T1000 (cell line): Measurements from ENCODE around the gene YY1.

Experiments used
- DNase-seq: peaks from one replicate; lab custom pipeline; 2025; ENCODE audit warnings: mixed read lengths; lab: John Stamatoyannopoulos, UW

YY1 gene

DNA sequence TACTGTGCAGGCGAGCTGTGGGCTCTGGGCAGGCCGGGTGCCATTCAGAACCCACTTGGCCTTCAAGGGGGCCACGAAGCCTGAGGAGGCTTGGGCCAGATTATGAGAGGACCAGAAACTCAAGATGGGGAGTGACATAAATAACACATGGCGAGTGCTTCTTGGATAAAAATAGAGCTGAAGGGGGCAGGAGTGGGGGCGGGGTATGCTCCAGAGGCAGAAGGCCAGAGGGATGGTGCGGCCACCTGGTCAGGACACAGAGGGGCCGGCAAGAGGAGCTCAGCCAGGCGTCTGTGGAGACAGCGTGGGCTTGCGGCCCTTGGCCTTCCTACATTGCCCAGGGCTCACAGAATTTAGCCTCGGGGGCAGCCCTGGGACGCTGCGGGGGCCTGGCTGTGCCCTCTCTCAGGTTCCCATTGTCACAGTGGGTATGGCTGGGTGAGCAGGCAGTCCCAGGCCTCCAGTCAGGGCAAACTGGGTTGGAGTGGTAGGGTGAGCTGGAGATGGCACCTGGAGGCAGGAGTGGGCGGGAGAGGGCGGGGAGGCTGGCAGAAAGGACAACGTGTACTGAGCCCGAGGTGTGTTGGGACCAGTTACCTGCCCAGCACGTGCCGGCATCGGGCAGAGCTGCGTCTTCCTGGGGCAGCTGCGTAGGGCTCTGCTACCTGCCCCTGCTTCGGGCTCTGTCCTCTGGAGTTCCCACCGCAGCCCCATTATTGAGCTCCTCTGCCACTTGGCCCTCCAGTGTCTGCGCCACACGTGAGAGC is 74.7 kb downstream of the YY1 start:
- DNase-seq = no peak

DNA sequence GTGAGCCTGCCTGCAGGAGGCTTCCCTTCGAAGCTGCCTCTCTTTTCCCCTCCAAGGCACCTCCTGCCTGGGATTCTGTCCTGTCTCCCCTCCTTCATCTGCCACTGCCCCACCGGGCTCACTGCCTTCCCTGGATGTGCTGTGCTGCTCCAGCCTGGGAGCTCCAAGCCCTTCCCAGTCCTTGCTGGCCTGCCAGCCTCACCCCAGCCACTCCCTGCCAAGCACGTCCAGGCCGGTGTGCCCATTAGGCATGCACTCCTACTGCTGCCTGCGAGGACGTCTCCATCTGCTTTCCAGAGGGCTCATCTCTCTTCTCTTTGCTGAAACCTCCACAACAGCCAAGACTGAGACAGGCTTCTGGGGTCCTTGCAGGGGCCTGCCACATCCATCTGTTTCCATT is 75.8 kb downstream of the YY1 start:
- no peak for DNase-seq

DNA sequence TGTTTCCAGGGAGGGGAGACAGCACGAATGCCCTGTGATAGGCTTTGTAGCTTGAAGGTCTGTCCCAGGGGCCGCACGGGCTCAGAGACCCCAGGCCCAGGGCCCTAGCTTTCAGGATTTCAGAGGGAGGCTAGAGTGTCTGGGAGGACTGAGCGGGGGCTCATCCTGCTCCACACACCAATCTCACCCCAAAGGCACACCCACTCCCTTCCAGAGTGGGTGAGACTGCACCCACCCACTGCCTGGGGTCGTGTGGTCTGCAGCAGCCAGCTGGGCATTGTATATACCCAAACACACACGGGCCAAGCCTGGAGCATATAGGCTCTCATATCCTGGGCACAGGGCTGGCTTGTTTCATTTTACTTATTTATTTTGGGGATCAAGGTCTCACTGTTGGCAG is 78.4 kb downstream of the YY1 start:
- DNase-seq = no peak

DNA sequence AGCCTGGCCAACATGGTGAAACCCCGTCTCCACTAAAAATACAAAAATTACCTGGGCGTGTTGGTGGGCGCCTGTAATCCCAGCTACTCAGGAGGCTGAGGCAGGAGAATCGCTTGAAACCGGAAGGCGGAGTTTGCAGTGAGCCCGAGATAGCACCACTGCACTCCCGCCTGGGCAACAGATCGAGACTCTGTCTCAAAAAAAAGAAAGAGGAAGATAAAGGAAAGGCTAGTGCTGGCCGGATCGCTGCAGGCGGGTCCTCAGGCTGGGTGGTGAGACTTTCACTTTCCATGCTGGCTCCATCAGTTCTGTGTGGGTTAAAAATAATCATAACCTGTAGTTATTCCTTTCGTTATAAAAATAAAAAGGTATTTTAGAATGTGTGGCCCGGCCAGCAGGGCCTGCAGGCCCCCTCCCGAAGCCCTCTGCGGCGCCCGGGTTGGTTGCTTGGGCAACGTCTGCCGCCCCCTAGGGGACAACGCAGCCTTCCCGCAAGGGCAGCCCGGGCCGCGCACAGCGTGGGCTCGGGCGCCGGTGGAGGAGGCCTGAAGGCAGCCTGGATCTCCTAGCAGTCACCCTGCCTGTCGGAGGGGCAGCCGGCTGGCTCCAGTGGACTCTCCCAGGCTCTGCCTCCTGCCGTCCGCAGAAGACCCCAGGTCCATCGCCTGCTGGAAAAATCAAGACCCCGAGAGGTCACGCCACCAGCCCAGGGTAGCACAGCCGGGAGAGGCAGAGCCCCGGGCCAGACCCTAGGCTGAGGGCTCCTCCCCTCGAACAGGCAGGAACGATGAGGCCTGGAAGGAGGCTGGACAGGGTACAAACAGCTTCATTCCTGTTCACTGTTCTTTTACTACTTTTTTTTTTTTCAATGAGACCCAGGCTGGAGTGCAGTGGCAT is 79.2 kb downstream of the YY1 start:
- no peak for DNase-seq

DNA sequence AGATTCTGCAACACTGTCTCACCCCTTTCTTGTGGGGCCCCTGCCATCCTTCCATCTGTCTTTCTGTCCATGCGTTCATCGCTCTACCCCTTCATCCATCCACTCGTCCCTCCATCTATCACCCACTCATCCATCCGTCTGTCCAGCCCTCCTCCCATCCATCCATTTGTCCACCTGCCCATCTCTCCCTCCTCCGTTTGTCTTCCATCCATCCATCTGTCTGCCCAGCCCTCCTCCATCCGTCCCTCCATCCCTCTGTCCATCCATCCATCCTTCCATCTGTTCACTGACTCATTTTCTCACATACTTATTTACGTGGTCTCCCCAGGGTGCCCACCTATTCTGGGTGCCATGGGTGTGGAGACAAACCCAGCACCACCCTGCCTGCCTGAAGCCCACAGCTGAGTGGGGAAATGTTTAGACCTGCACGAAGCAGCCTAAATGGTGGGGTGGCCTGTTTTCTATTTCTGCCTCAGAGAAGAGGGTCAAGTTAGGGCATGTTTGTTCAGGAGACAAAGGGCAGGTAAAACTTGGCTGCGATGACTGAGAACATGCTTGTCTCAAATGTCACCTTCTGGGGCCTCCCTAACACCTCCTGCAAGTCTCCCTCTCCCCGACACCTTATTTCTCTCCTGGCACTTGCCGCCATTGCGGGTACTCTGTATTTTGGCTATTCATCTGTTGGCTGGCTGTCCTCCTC is 81.4 kb downstream of the YY1 start:
- no peak for DNase-seq

DNA sequence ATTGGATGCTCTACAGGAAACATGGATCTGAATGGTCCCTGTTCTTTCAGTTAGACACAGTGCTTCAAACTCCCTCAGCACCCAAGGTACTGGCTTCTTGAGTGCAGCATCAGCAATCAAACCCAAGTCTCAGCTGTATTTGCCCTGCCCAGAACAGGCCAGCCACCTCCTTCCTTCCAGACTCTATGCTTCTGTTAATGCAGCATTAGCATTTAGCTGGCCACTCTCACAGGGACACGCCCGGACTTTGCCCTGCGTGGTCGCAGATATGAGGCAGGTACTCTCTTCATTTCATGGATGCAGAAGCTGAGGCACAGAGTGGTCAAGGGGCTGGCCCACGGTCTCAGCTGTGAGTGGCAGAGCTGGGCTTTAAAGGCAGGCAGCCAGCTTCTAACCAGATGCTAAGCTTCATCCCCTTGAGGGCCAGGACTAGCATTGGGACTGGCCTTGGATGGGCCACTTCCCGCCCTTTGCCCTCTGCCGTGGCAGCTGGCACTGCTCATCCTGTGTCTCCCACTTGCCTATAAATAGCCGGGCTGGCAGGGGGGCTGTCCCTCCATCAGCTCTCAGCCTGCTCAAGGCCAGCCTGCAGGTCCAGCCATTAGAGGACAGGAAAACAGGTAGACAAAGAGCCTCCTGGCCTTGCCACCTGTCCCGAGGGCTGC is 82.7 kb downstream of the YY1 start:
- no peak for DNase-seq

DNA sequence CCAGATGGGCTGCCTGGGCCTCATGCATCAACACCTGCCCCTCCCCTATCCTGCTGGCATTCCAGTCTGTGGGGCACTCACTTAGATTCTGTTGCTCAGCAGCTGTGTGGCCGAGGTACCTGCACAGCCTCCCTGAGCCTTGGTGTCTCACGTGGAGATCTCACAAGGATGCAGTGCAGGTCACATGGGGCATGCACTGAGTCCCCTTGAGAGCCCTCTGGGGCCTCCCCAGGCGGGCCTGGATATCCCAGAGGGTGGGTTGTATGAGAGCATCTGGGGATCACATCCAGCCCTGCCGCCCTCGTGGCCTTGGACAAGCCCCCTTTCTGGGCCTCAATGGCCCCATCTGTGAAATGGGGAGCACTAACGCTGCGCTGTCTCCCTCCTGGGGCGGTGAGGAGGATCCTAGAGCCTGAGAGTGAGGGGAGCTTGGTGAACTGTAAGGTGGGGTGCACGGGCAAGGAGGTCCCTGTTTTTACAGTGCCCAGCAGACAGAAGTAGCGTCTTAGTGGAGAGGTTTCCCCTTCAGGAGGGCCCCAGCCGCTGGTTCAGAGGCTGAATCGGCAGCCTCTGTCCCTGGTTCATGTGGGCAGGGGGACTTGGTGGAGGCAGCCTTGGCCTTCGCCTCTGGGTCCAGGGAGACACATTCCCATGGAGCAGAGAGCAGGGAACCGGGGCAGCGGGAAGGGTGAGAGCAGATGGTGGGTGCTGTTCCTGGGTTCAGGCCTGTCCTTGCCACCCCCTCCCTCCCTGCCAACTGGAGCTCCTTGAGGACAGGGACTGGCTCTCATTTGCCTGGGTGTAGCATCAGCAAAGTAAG is 83.4 kb downstream of the YY1 start:
- DNase-seq = no peak

DNA sequence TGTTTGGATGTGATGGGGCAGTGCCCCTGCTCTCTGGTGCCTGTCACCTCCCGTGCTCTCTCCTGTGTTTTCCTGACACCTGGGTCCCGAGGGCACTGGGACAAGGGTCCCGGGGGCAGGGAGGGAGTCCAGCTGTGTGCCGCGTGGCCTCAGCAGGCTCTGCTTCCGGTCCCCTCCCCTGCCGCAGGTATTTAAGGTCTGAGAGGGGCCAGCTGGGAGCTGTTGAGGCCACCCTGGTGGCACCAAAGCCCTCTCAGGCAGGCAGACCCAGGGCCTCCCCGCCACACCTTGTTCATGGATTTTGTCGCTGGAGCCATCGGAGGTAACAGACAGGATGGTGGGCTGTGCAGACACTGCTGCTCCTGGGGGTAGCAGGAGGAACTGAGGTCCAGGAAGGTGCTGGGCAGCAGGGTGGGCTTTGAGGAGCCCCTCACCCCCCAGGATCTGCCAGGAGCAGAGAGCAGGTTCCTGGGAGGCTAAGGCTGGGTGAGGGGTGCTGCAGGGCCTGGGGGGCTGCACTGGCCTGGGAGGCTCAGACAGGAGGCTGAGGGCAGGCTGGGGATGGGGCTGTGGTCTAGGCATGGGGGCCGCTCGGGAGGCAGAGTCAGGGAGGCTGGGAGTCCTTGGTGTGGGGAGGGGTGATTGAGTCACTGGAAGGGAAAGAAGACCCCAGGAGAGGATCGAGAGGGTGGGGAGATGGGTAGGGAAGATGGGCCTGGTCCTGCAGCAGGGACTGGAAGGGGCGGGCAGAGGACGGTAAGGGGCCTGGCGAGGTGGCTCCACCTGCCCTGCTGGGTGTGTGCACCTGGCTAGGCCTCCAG is 84.4 kb downstream of the YY1 start, which contains the start of gene SLC25A47:
Gene SLC25A47 (plus strand): TSS at position 219 of the 821 bp plus-strand sequence. CDS start 76 bp downstream, at position 295.
- no peak for DNase-seq

DNA sequence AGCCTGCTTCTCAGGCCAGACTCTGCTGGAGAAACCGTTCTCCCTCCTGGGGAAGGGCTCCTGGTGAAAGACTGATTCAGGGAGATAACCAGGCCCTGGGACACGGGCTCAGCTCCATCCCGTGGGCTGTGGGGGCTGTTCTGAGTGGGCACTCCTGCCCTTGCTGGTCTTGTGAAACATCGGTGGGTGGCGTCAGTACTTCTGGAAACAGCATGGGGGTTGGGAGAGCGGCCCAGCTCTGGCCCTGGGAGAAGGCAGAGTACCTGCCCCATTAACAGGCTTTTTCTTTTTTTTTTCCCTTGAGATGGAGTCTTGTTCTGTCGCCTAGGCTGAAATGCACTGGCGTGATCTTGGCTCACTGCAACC is 85.0 kb downstream of the YY1 start:
- DNase-seq = no peak

DNA sequence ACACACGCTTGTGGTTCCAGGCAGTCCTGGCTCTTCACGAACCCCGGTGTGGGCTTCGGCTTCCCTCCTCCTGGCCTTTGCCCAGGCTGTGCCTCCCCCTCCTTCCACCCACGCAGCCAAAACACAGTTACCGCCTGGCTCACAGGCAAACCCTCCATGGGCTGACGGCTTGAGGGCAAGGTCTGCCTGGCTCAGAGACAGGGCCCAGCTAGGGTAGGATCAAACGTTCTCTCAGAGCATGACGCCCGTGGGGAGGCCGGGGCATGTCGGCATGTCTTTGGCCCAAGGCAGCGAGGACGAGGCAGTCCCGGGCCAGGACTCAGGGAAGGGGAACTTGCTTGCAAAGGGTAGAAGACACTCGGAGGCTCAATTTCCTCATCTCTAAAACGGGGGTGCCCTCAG is 86.3 kb downstream of the YY1 start:
- no peak for DNase-seq

DNA sequence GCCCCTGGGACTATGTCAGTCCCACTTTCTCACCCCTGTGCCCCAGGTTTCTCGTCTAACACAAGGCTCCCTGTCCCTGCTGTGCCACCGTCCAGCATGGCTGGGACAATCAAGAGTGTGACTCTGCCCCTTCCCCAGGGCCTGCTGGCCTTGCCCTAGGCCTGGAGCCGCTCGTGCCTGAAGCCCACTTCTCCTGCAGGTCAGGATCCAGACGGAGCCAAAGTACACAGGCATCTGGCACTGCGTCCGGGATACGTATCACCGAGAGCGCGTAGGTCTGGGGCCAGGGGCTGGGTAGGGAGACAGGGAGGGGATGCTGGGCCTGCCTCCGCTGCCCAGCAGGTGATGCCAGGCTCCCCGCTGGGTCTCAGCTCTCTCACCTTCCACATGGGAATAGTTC is 87.0 kb downstream of the YY1 start:
- no peak for DNase-seq

DNA sequence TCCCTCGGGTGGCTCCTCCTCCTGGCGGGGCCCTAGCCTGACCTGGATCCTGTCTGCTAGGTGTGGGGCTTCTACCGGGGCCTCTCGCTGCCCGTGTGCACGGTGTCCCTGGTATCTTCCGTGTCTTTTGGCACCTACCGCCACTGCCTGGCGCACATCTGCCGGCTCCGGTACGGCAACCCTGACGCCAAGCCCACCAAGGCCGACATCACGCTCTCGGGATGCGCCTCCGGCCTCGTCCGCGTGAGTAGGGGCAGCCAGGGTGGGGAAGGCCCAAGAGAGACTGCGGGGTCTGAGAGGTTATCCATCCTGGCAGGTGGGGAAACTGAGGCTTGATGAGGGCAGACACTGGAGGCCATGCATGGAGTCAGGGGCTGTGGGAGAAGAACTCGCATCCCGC is 88.2 kb downstream of the YY1 start:
- no peak for DNase-seq

DNA sequence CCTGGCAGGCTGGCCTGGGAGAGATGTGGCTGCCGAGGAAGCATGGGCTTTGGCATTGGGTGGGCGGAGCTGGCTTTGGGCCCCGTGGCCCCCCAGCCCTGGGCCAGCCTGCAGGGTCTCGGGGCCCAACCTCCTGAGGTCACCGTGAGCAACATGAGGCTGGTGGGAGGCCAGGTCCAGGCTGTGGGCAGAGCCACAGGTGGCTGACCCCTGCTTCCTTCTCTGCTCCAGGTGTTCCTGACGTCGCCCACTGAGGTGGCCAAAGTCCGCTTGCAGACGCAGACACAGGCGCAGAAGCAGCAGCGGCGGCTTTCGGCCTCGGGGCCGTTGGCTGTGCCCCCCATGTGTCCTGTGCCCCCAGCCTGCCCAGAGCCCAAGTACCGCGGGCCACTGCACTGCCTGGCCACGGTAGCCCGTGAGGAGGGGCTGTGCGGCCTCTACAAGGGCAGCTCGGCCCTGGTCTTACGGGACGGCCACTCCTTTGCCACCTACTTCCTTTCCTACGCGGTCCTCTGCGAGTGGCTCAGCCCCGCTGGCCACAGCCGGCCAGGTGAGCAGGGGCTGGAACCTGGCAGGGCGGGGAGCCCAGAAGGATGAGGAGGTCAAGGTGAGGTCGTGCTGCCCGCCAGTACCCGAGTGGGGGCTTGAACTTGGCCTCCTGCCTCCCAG is 89.7 kb downstream of the YY1 start:
- no peak for DNase-seq

DNA sequence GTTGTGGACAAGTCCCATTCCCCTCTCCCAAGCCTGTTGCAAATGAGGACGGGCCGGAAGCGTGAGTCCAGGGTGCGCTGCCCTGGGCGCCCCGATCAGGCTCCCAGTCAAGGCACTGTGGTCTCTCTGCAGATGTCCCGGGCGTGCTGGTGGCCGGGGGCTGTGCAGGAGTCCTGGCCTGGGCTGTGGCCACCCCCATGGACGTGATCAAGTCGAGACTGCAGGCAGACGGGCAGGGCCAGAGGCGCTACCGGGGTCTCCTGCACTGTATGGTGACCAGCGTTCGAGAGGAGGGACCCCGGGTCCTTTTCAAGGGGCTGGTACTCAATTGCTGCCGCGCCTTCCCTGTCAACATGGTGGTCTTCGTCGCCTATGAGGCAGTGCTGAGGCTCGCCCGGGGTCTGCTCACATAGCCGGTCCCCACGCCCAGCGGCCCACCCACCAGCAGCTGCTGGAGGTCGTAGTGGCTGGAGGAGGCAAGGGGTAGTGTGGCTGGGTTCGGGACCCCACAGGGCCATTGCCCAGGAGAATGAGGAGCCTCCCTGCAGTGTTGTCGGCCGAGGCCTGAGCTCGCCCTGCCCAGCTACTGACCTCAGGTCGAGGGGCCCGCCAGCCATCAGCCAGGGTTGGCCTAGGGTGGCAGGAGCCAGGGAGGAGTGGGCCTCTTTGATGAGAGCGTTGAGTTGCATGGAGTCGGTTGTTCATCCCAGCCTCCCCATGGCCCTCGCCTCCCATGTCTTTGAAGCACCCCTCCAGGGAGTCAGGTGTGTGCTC is 90.5 kb downstream of the YY1 start:
- DNase-seq = no peak

DNA sequence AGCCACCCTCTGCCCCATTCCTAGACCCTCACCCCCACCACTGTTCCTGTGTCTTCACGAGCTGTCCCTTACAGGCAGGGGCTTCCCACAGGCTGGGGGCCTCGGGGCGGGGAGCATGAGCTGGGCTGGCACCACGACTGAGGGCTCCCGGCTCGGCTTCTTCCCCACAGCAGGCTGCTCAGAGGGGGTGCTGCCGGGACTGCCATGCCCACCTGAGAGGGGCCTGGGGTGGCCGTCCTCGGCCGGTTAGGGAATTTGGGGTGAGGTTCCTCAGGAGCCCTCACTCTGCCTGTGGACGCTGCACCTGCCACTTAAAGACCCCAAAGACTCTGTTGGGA is 91.0 kb downstream of the YY1 start:
- DNase-seq = no peak

DNA sequence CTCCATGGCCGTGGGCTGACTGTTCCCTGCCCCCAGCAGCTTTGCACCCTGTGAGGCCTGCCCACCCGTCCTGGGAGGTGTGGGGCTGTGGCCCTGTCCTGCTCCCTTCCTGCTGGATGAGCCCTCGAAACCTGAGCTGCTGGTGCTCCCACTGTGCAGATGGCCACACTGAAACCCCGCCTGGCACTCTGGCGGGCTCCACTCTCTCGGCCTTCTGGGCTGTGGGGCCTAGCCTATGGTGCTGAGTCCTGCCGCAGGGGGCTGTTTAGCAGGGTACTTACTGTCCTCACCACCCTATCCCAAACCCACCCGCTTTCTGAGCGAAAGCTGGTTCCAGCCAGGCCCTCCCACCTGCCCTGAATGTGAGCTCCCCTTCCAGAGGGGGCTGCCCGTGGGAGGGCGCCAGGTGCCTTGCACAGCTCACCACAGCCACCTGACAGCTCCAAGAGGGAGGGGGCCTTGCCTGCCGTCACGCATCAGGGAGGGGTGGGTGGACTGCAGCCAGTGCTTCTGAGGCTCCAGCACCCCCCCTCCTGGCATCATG is 91.5 kb downstream of the YY1 start:
- no peak for DNase-seq

DNA sequence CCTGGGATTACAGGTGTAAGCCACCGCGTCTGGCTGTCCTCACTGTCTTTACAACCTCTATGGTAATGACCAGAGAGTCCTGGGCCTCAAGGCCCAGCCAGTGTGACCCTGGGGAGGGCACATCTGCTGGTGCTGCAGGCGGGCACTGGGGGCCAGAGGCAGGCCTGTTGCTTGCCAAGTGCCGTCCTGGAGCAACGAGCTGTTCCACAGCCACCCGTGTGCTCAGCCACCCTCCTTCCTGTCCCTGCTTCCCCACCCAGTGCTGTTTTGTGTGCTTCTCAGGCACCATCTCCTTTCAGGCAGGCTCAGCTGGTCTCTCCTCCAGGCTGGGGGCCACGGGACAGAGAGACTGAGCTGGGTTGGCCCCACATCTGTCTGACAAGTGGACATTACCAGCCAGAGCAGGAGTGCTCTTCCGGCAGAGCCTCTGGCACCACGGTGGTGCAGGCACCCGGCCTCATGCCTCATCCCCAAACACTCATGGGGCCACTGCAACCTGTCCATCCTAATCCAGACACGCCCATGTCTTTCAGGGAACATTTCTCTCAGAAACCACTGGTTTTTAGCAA is 93.2 kb downstream of the YY1 start:
- DNase-seq = no peak
